ACC112 (cell line): Measurements from ENCODE around the gene AMN.

ENCODE experiments used
- H2AFZ ChIP-seq: fragments of 200-600 bp; sonication (generic); one replicate; pipeline ENCODE4 v1.6.0; 2017; ENCODE audit warnings: antibody characterized with exemption, low read length; ENCODE audit not compliant: unreplicated experiment
- H3K27ac ChIP-seq: fragments of 200-600 bp; sonication (generic); 2 replicates; pipeline ENCODE4 v1.5.1; 2014; ENCODE audit warnings: low read depth, mild to moderate bottlenecking, antibody characterized with exemption, low read length, moderate library complexity
- H3K27me3 ChIP-seq: fragments of 200-600 bp; sonication (generic); 2 replicates; pipeline ENCODE4 v1.6.1; 2014; ENCODE audit warnings: mild to moderate bottlenecking, antibody characterized with exemption, low read length, moderate library complexity, mixed read lengths; ENCODE audit not compliant: insufficient read depth
- H3K36me3 ChIP-seq: fragments of 200-600 bp; sonication (generic); 2 replicates; pipeline ENCODE4 v1.6.1; 2016; ENCODE audit warnings: mild to moderate bottlenecking, antibody characterized with exemption, low read length, moderate library complexity, mixed read lengths; ENCODE audit not compliant: insufficient read depth
- H3K4me1 ChIP-seq: fragments of 200-600 bp; sonication (generic); one replicate; pipeline ENCODE4 v1.6.1; 2016; ENCODE audit warnings: low read length, mixed read lengths; ENCODE audit not compliant: insufficient read depth, unreplicated experiment, control insufficient read depth
- H3K4me3 ChIP-seq: fragments of 200-600 bp; sonication (generic); 2 replicates; pipeline ENCODE4 v1.5.1; 2014; ENCODE audit warnings: mild to moderate bottlenecking, low read depth, low read length
- H3K79me2 ChIP-seq: fragments of 200-600 bp; sonication (generic); one replicate; pipeline ENCODE4 v1.6.0; 2016; ENCODE audit warnings: low read length; ENCODE audit not compliant: control insufficient read depth, unreplicated experiment, insufficient read depth

Gene AMN

GRCh38 chr14:102969901-102970300 is 47.4 kb downstream of the AMN start:
- peaks cover 35% of the 10 kb centered on the region for H3K36me3 ChIP-seq
- H3K79me2 ChIP-seq: no peaks in the 10 kb centered on the region
- no peaks in the 10 kb centered on the region for H3K4me1 ChIP-seq
- no peak overlapping the region for H3K27ac ChIP-seq
- no peak overlapping the region for H2AFZ ChIP-seq
- no peak overlapping the region for H3K4me3 ChIP-seq
- H3K27me3 ChIP-seq: no peaks in the 10 kb centered on the region

- H3K4me1 ChIP-seq: no peaks in the 10 kb centered on the region
- no peaks in the 10 kb centered on the region for H3K79me2 ChIP-seq
- H3K27me3 ChIP-seq: no peaks in the 10 kb centered on the region
- H3K4me3 ChIP-seq: no peak overlapping the region
- H2AFZ ChIP-seq: no peak overlapping the region
- H3K27ac ChIP-seq: no peak overlapping the region
- H3K36me3 ChIP-seq: peaks cover 37% of the 10 kb centered on the region
Measured at GRCh38 chr14:102970496-102970895, 48.0 kb downstream of the AMN start.

DNA sequence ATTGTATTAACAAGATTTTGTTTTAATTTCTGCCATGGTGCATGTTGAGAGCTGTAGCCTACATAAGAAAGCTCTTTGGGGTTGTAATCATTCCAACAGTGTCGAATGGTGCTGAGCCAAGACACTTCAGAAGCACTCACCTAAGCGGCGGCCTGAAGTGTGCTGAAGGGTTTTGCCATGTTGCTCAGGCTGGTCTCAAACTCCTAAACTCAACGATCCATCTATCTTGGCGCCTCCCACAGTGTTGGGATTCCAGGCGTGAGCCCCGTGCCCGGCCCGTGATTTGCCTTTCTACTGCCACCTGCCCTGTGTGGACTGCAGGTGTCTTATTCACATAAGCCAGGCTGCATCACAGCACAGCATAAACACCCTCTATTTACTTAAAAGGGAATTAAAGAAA is 48.9 kb downstream of the AMN start:
- Histone ChIP-seq H2AFZ (no peak overlapping the region), H3K79me2 (no peaks in the 10 kb centered on the region), H3K36me3 (peaks cover 39% of the 10 kb centered on the region), H3K27ac (no peak overlapping the region), H3K4me1 (no peaks in the 10 kb centered on the region), H3K4me3 (no peak overlapping the region), H3K27me3 (no peaks in the 10 kb centered on the region)

DNA sequence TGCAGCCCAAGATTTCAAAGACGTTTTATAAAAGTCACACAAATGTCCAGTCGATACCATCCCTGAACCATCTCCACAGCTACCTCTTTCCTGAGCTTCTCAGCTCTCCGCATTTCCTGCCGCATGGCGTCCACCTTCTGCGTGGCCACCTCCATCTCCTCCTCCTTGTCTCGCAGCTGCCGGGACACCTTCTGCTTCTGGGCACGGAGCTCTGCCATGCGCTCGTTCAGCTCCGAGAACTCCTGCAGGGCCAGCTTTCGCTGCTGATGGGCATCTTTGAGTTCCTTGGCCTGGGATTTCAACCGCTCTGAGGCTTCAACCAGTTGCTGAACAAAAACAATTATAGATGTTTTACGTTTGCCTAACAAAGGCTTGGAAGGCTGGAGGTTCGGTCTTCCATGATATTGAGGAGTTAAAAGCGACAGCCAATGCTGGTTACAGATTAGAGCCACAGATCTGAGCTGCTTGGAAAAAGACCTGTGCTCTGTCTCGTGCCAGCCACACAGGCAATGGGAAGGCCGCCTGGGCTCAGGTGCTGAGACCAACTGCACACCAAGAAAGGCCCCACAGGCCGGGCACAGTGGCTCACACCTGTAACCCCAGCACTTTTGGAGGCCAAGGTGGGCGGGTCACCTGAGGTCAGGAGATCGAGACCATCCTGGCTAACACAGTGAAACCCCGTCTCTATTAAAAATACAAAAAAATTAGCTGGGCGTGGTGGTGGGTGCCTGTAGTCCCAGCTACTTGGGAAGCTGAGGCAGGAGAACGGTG is 49.6 kb downstream of the AMN start:
- no peaks in the 10 kb centered on the region for H3K27me3 ChIP-seq
- H3K36me3 ChIP-seq: peaks cover 33% of the 10 kb centered on the region; the same call in 1 of the 2 replicates
- H3K4me1 ChIP-seq: no peaks in the 10 kb centered on the region
- no peak overlapping the region for H3K27ac ChIP-seq
- H3K79me2 ChIP-seq: no peaks in the 10 kb centered on the region
- no peak overlapping the region for H3K4me3 ChIP-seq
- H2AFZ ChIP-seq: no peak overlapping the region

DNA sequence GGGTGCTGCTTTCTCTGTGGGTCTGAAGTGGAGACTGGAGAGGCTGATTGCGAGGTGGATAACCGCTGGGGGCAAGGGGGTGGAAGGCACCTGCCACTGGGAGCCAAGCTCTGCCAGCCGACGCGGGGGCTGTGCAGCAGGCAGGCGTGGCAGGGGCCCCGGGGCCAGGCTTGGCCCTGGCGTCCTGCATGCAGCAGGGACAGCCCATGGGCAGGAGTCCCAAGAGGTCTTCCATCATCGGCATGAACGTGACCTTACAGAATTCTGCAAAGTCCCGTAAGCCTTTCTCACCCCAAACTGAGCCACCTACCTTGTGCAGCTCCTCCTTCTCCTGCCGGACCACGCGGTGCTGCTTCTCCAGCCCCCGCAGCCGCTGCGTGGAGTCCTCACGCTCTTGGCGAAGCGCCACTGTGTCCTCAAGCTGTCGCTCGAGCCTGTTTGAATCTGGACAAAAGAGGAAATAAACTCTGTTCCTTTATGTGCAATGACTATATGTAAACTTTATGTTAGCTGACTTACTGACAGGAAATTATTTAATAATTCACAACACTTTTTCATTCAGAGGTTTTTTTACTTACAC is 51.3 kb downstream of the AMN start:
- H3K4me1 ChIP-seq: no peaks in the 10 kb centered on the region
- no peaks in the 10 kb centered on the region for H3K27me3 ChIP-seq
- no peak overlapping the region for H3K27ac ChIP-seq
- peaks cover 22% of the 10 kb centered on the region; the same call in 1 of the 2 replicates for H3K36me3 ChIP-seq
- no peak overlapping the region for H2AFZ ChIP-seq
- no peaks in the 10 kb centered on the region for H3K79me2 ChIP-seq
- H3K4me3 ChIP-seq: no peak overlapping the region

- Histone ChIP-seq H2AFZ (no peak overlapping the region), H3K27me3 (no peaks in the 10 kb centered on the region), H3K4me3 (no peak overlapping the region), H3K79me2 (peaks cover 3% of the 10 kb centered on the region), H3K27ac (no peak overlapping the region), H3K4me1 (peaks cover 2% of the 10 kb centered on the region), H3K36me3 (peaks cover 15% of the 10 kb centered on the region; the same call in 1 of the 2 replicates)
Measured at GRCh38 chr14:102975662-102976061, 53.2 kb downstream of the AMN start.

- no peak overlapping the region for H2AFZ ChIP-seq
- no peak overlapping the region for H3K27ac ChIP-seq
- H3K36me3 ChIP-seq: peaks cover 18% of the 10 kb centered on the region; the same call in 1 of the 2 replicates
- H3K79me2 ChIP-seq: peaks cover 3% of the 10 kb centered on the region
- peaks cover 4% of the 10 kb centered on the region for H3K4me1 ChIP-seq
- no peaks in the 10 kb centered on the region for H3K27me3 ChIP-seq
- H3K4me3 ChIP-seq: no peak overlapping the region
Measured at GRCh38 chr14:102977475-102977874, 55.0 kb downstream of the AMN start.

DNA sequence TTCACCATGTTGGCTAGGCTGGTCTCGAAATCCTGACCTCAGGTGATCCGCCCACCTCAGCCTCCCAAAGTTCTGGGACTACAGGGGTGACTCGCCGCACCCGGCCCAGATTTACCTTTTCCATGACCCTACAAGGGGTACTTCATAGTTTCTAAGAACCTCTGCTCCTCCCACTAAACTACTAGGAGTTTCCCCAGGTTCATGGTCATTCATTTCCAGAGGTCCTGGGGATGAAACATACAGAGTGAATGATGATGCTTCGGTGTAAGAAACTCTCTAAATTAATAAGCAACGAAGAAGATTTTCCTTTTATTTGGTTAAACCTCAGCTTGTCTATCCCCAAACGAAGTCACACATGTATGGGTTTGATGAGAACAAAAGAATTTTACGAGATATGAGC is 56.9 kb downstream of the AMN start:
- Histone ChIP-seq H3K27me3 (no peaks in the 10 kb centered on the region), H3K4me1 (peaks cover 4% of the 10 kb centered on the region), H3K4me3 (no peak overlapping the region), H3K27ac (no peak overlapping the region), H2AFZ (no peak overlapping the region), H3K79me2 (peaks cover 3% of the 10 kb centered on the region), H3K36me3 (peaks cover 23% of the 10 kb centered on the region; the same call in 1 of the 2 replicates)

DNA sequence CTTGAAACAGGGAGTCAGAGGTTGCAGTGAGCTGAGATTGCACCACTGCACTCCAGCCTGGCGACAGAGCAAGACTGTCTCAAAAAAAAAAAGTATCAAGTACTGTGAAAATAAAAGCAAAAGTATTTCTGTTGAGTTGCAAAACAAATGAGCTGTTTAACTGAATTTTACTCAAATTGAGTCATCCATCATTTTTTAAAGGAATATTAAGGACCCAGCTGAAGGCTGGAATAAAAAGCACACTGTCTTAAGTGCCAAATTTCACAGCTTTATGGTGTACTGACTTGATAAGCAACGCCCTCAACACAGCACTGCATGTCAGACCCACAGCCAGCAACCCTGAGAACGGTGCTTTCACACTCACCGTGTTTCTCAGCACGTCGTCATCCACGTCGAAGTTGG is 57.9 kb downstream of the AMN start:
- peaks cover 3% of the 10 kb centered on the region for H3K79me2 ChIP-seq

More for the DNA sequence above, 57.9 kb downstream of the AMN start:
- Histone ChIP-seq H3K4me3 (no peak overlapping the region), H3K27ac (no peak overlapping the region), H3K4me1 (peaks cover 4% of the 10 kb centered on the region), H2AFZ (no peak overlapping the region), H3K36me3 (peaks cover 22% of the 10 kb centered on the region; the same call in 1 of the 2 replicates), H3K27me3 (no peaks in the 10 kb centered on the region)
